Breast epithelium (tissue), 4 donors: Measurements from ENCODE around the gene SOHLH2. TPM values are rescaled to one million over a fixed set of nuclear protein-coding genes. Genes with fewer than 3 reads are reported as not detected.

Experiments used
- DNase-seq, 2 donors: peaks; one replicate each; pipeline ENCODE4 v3.0.0-alpha.2; 2019; ENCODE audit warnings: low spot score in 2 of 2
- H3K27ac ChIP-seq, 2 donors: fragments of 200-600 bp; sonication (generic) in 1 of 2; one replicate each; pipeline ENCODE4 v1.5.1; 2016 to 2019; ENCODE audit warnings: mild to moderate bottlenecking in 1 of 2
- H3K27me3 ChIP-seq, 2 donors: fragments of 200-600 bp; sonication (generic) in 1 of 2; one replicate each; pipeline versions ENCODE4 v1.5.1 to v1.6.0; 2017 to 2019; ENCODE audit warnings: control low read depth in 1 of 2, mild to moderate bottlenecking in 1 of 2
- H3K36me3 ChIP-seq: fragments of 200-600 bp; one replicate; pipeline ENCODE4 v1.5.1; 2019
- H3K4me1 ChIP-seq, 2 donors: fragments of 200-600 bp; sonication (generic); one replicate each; pipeline ENCODE4 v1.5.1; 2016 to 2019; ENCODE audit warnings: control low read depth in 1 of 2
- H3K4me3 ChIP-seq, 3 donors: fragments of 200-600 bp; sonication (generic); 1 replicate in 2 of 3; 2 replicates in 1 of 3; pipeline ENCODE4 v1.5.1; 2016 to 2019; ENCODE audit warnings: mild to moderate bottlenecking in 3 of 3, moderate library complexity in 2 of 3
- H3K9me3 ChIP-seq, 2 donors: fragments of 200-600 bp; sonication (generic) in 1 of 2; one replicate each; pipeline ENCODE4 v1.5.1; 2016 to 2019; ENCODE audit warnings: control low read depth in 1 of 2
- POLR2A ChIP-seq: fragments of 450-650 bp; IDR thresholded peaks from one replicate; pipeline ENCODE4 v1.6.1; 2016; ENCODE audit warnings: antibody characterized with exemption, mild to moderate bottlenecking, moderate library complexity
- POLR2AphosphoS5 ChIP-seq, 3 donors: sonication (generic); formaldehyde crosslinking; IDR thresholded peaks; one replicate each; pipeline ENCODE4 v1.6.1; 2017; ENCODE audit warnings: antibody characterized with exemption in 3 of 3
- intact Hi-C: fragments of 100-400 bp; cut with DNase I; formaldehyde crosslinking; loops from one replicate; pipeline ENCODE4 v1.15.1; 2023; ENCODE audit warnings: low total_unique reads
- total RNA-seq, 3 donors: library from RNA; depleted of rRNA; stranded (reverse); fragments of >200 nt; gene quantifications; one replicate each; pipeline ENCODE4 v1.1.0, GENCODE V29; 2016
- TF ChIP-seq, protein P1 (sequence below), 3 donors: fragments of 450-650 bp; IDR thresholded peaks; one replicate each; pipeline ENCODE4 v1.5.1; 2016 to 2017; ENCODE audit warnings: antibody characterized with exemption in 3 of 3, mild to moderate bottlenecking in 3 of 3, moderate library complexity in 3 of 3

SOHLH2 gene
- total RNA-seq, 3 donors from 2014 or later: 0.16 TPM; not detected in 2

DNA sequence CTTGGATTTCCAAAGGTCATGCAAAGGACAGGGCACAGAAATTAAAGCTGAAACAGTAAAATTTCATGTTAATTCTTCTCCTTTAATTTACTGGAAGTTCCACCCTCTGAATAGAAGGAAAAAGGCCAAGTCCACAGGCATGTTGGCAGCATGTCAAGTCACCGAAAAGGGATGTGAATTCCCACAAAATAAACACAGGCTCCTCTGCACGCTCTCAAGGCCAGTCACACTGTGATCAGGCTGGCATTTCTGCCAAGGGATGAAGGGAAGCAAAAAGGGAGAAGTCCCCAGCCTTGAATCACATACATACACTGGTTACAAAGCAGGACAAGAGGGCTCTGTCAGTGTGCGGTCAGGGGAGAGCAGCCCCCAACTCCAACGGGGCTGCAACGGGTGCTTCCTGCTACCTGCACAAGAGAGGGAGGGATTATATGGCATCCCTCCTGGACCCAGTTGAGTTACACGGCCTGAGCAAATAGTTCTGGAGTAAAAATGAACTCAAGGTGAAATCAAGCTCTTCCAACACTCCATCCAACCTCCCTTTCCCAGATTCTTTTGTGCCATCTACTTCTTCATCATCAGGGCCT, 90.0 kb downstream of the SOHLH2 start:
- no peaks in the 10 kb centered on the region for H3K27me3 ChIP-seq
- H3K4me3 ChIP-seq: peak overlapping the region in 1 of 3 donors; percentile 30
- TF ChIP-seq POLR2A (no peak), POLR2AphosphoS5 (IDR thresholded peaks at IDR 0.05) (no peak)
- TF ChIP-seq, protein P1, sequence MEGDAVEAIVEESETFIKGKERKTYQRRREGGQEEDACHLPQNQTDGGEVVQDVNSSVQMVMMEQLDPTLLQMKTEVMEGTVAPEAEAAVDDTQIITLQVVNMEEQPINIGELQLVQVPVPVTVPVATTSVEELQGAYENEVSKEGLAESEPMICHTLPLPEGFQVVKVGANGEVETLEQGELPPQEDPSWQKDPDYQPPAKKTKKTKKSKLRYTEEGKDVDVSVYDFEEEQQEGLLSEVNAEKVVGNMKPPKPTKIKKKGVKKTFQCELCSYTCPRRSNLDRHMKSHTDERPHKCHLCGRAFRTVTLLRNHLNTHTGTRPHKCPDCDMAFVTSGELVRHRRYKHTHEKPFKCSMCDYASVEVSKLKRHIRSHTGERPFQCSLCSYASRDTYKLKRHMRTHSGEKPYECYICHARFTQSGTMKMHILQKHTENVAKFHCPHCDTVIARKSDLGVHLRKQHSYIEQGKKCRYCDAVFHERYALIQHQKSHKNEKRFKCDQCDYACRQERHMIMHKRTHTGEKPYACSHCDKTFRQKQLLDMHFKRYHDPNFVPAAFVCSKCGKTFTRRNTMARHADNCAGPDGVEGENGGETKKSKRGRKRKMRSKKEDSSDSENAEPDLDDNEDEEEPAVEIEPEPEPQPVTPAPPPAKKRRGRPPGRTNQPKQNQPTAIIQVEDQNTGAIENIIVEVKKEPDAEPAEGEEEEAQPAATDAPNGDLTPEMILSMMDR (IDR thresholded peaks at IDR 0.05): no peak
- no peaks in the 10 kb centered on the region for H3K9me3 ChIP-seq
- H3K27ac ChIP-seq: peak overlapping the region in 1 of 2 donors; percentile 15
- intact Hi-C loops: no loop called here
- peak in 1 of 2 donors; percentile 45 for DNase-seq
- H3K4me1 ChIP-seq: peaks cover 0 to 13% of the 10 kb centered on the region in 2 donors
- H3K36me3 ChIP-seq: no peaks in the 10 kb centered on the region

Other genes with a start within 250 kb of the SOHLH2 start
- gene DCLK1, start 83.2 kb downstream of the SOHLH2 start, total RNA-seq: 100 to 1,000 TPM in 1 of 3 donors, 10 to 100 TPM in 2; 21.2 to 158 (median 28.2) TPM
- gene CCDC169, start 83.3 kb upstream of the SOHLH2 start, total RNA-seq: 1 to 10 TPM in 2 of 3 donors, under 1 TPM in 1; 0.73 to 2.9 (median 1.1) TPM
- gene SPART, start 131.8 kb upstream of the SOHLH2 start, total RNA-seq: 100 to 1,000 TPM in 2 of 3 donors, 10 to 100 TPM in 1; 79.6 to 111 (median 105) TPM
- gene CCNA1, start 217.9 kb upstream of the SOHLH2 start, total RNA-seq: 1 to 10 TPM in 1 of 3 donors, under 1 TPM in 2; 0.32 to 2.3 (median 0.98) TPM